Measurements from ENCODE around the gene ERCC6.

ERCC6 gene

GRCh38 chr10:49562893-49563292 is 24.0 kb upstream of the ERCC6 start:
- TF ChIP-seq CTCF (conservative IDR thresholded peaks at IDR 0.05) (no peak), ZFX (IDR thresholded peaks at IDR 0.05) (no peak)
- H3K27ac ChIP-seq, result no peak overlapping the region

GRCh38 chr10:49560526-49560925 is 21.6 kb upstream of the ERCC6 start:
- TF ChIP-seq CTCF (conservative IDR thresholded peaks at IDR 0.05), result no peak
- no peak for TF ChIP-seq ZFX (IDR thresholded peaks at IDR 0.05)
- H3K27ac ChIP-seq, result no peak overlapping the region

GRCh38 chr10:49559476-49559875 is 20.6 kb upstream of the ERCC6 start:
- TF ChIP-seq ZFX (IDR thresholded peaks at IDR 0.05) (no peak), CTCF (conservative IDR thresholded peaks at IDR 0.05) (no peak)
- no peak overlapping the region for H3K27ac ChIP-seq

GRCh38 chr10:49558190-49558589 is 19.3 kb upstream of the ERCC6 start:
- no peak overlapping the region for H3K27ac ChIP-seq
- no peak for TF ChIP-seq ZFX (IDR thresholded peaks at IDR 0.05)
- no peak for TF ChIP-seq CTCF (conservative IDR thresholded peaks at IDR 0.05)

- H3K27ac ChIP-seq, result no peak overlapping the region
- no peak for TF ChIP-seq CTCF (conservative IDR thresholded peaks at IDR 0.05)
- TF ChIP-seq ZFX (IDR thresholded peaks at IDR 0.05), result no peak
Observed at GRCh38 chr10:49557681-49558080, 18.8 kb upstream of the ERCC6 start.

GRCh38 chr10:49556723-49557122 is 17.8 kb upstream of the ERCC6 start:
- H3K27ac ChIP-seq, result no peak overlapping the region
- TF ChIP-seq ZFX (IDR thresholded peaks at IDR 0.05), result no peak
- no peak for TF ChIP-seq CTCF (conservative IDR thresholded peaks at IDR 0.05)

GRCh38 chr10:49552277-49552676 is 13.4 kb upstream of the ERCC6 start:
- TF ChIP-seq CTCF (conservative IDR thresholded peaks at IDR 0.05) (no peak), ZFX (IDR thresholded peaks at IDR 0.05) (no peak)
- no peak overlapping the region for H3K27ac ChIP-seq
